Skeletal muscle tissue (tissue), 4 donors: Measurements from ENCODE around the gene SLC26A1. TPM values are rescaled to one million over a fixed set of nuclear protein-coding genes. Genes with fewer than 3 reads are reported as not detected.

Experiments
- H3K27ac ChIP-seq: one replicate; pipeline ENCODE4 v1.7.0; 2013; ENCODE audit warnings: mild to moderate bottlenecking, low read depth, low read length, inconsistent platforms
- H3K27me3 ChIP-seq, 3 donors: one replicate each; pipeline ENCODE4 v1.7.0; 2013; ENCODE audit warnings: low read length in 3 of 3; ENCODE audit not compliant: control insufficient read depth in 3 of 3, insufficient read depth in 3 of 3
- H3K36me3 ChIP-seq, 3 donors: one replicate each; pipeline ENCODE4 v1.7.0; 2013; ENCODE audit warnings: low read length in 3 of 3; ENCODE audit not compliant: control insufficient read depth in 3 of 3, insufficient read depth in 3 of 3
- H3K4me1 ChIP-seq, 3 donors: one replicate each; pipeline ENCODE4 v1.7.0; 2013; ENCODE audit warnings: low read length in 3 of 3, mild to moderate bottlenecking in 3 of 3; ENCODE audit not compliant: control insufficient read depth in 3 of 3, insufficient read depth in 3 of 3
- H3K4me3 ChIP-seq, 3 donors: one replicate each; pipeline ENCODE4 v1.7.0; 2013; ENCODE audit warnings: low read length in 3 of 3
- H3K9ac ChIP-seq, 3 donors: one replicate each; pipeline ENCODE4 v1.7.0; 2013; ENCODE audit warnings: low read length in 3 of 3, mild to moderate bottlenecking in 3 of 3, moderate library complexity in 2 of 3, low read depth in 1 of 3
- H3K9me3 ChIP-seq, 3 donors: one replicate each; pipeline ENCODE4 v1.7.0; 2013; ENCODE audit warnings: low read length in 3 of 3; ENCODE audit not compliant: control insufficient read depth in 3 of 3
- total RNA-seq: library from RNA; depleted of rRNA; stranded (reverse); fragments of >200 nt; gene quantifications from one replicate; pipeline ENCODE4 v1.2.3, GENCODE V29; 2014
- donor health status: Osteomylitis.

Gene SLC26A1
- total RNA-seq, 1 donor from 2014 or later: not detected

GRCh38 chr4:990746-991367 is 2.3 kb downstream of the SLC26A1 start:
- Histone ChIP-seq H3K9ac (no peak overlapping the region), H3K9me3 (no peaks in the 10 kb centered on the region), H3K27ac (no peak overlapping the region), H3K4me3 (no peak overlapping the region), H3K27me3 (peaks cover 0 to 5% (median 4%) of the 10 kb centered on the region in 3 donors), H3K36me3 (peaks cover 6% of the 10 kb centered on the region in 3 donors), H3K4me1 (peaks cover 13 to 22% (median 19%) of the 10 kb centered on the region in 3 donors)

GRCh38 chr4:989722-990471 is 3.3 kb downstream of the SLC26A1 start:
- Histone ChIP-seq H3K4me1 (peaks cover 17 to 26% (median 20%) of the 10 kb centered on the region in 3 donors), H3K4me3 (no peak overlapping the region), H3K27me3 (no peaks in the 10 kb centered on the region), H3K27ac (no peak overlapping the region), H3K9me3 (no peaks in the 10 kb centered on the region), H3K36me3 (peaks cover 6% of the 10 kb centered on the region in 3 donors), H3K9ac (no peak overlapping the region)

DNA sequence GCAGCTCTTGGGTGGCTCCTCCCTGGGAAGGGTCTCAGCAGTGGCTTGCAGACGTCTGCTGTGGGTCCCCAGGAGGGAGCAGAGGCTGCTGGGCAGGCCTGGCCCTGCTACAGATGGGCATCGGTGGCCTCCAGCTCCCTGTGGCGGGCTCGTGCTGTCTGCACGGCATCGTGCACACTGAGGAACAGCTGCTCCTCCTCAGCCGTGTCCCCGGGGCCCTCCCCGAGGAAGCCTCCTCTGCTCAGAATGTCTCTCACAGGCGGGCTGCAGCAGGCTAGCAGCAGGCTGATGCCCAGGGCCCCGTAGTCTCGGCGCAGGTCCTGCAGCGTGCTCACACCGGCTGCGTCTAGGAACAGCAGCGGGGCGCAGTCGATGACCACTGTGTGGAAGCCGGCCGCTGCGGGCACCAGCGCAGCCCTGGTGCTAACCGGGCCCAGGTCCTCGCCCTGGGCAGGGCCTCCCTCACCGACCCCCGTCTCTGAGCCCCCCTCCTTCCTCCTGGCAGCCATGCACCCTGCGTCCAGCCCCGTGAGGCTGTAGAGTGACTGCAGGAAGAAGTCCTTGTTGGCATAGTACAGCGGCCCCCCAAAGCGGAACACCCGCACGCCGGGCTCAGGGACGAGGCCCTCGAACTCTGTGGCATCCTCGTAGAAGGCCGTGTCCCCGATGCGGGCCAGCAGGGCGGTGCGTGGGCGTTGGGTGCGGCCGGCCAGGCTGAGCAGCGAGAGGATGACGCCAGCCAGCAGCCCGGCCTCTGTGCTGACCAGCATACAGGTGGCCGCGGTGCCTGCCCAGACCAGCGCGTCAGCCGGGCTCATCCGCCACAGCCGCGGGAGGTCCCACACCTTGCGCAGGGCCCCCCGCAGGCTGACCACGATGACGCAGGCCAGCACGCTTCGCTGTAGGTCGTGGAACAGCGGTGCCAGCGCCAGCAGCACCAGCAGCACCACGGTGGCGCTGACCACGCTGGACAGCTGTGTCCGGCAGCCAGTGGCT is 4.2 kb downstream of the SLC26A1 start:
- H3K4me3 ChIP-seq: no peak overlapping the region
- no peak overlapping the region for H3K9ac ChIP-seq
- no peaks in the 10 kb centered on the region for H3K9me3 ChIP-seq
- H3K36me3 ChIP-seq: peaks cover 6% of the 10 kb centered on the region in 3 donors
- no peaks in the 10 kb centered on the region for H3K27me3 ChIP-seq
- H3K27ac ChIP-seq: no peak overlapping the region
- peaks cover 17 to 26% (median 20%) of the 10 kb centered on the region in 3 donors for H3K4me1 ChIP-seq

DNA sequence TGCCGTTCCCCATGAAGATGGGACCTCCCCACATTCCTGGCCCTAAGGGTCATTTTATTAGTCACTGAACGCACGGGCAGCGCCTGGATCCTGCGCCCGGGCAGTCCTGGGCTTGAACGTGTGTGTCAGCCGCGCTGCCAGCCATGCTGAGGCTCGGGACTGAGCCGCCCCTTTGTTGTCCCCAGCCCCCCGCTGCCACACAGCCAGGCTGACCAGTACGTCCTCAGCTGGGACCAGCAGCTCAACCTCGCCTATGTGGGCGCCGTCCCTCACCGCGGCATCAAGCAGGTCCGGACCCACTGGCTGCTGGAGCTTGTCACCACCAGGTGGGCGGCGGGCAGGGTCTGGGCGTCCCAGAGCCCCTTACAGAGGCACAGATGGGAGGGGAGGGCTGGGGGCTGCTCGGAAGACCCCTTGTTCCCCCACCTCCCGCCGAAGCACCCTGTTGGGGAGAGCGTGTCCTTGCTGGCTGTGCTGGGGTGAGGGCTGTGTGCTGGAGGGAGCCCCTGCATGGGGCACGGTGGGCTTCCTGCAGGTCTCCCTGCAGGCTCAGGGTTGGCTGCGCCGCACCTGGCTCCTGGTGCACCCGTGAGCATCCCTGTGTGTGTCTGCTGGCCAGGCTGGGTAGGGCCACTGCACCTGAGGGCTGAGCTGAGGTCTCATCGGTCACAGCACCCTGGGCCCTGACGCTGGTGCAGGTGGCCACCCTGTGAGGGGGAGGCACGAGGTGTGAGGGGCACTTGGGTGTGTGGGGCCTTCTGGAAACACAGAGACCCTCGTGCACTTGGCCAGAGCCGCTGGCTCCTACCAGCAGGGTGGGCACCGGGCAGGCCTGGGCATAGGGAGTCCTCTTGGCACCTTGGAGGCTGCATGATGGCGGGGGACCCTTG is 5.3 kb downstream of the SLC26A1 start:
- no peaks in the 10 kb centered on the region for H3K27me3 ChIP-seq
- H3K9ac ChIP-seq: peak overlapping the region; percentile 53 to 89 (median 61)
- no peak overlapping the region for H3K27ac ChIP-seq
- H3K9me3 ChIP-seq: no peaks in the 10 kb centered on the region
- peak overlapping the region; percentile 38 to 86 (median 85) for H3K4me3 ChIP-seq
- H3K4me1 ChIP-seq: peaks cover 17 to 26% (median 20%) of the 10 kb centered on the region in 3 donors
- H3K36me3 ChIP-seq: peaks cover 6% of the 10 kb centered on the region in 3 donors

DNA sequence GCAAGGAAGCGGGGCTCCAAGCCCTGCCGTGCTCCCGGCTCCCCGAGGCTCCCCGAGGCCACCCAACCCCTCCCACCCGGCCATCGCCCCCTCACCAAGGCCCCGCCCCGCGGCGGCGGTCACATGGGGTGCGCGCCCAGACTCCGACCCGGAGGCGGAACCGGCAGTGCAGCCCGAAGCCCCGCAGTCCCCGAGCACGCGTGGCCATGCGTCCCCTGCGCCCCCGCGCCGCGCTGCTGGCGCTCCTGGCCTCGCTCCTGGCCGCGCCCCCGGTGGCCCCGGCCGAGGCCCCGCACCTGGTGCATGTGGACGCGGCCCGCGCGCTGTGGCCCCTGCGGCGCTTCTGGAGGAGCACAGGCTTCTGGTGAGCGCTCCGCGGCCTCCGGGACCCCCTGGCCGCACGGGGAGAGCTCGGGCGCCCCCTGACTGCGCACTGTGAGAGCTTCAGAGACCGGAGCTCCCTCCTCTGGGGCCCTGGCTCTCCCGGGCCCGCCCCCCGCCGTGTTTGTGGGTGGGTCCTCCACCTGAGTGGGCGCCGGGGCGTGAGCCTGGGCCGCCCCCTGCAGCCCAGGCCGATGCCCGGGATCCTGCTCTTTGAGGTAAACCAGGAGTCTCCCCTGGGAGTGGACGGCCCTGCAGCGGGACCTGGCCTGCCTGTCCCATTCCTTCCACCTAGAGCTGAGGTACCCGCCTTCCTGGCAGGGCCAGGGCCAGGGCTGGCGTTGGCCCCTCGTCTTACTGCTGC is 6.2 kb downstream of the SLC26A1 start, which contains the start of gene IDUA:
Gene IDUA, plus strand, starts transcription at position 166 of the 745 bp plus-strand sequence. Its CDS starts 41 bp downstream, at position 207.
- Histone ChIP-seq H3K9me3 (no peaks in the 10 kb centered on the region), H3K36me3 (peaks cover 6% of the 10 kb centered on the region in 3 donors), H3K4me1 (peaks cover 15 to 26% (median 17%) of the 10 kb centered on the region in 3 donors), H3K27me3 (no peaks in the 10 kb centered on the region), H3K9ac (peak within 1 kb of the TSS; percentile 61 to 89 (median 69)), H3K27ac (no peak within 1 kb of the TSS), H3K4me3 (peak within 1 kb of the TSS; percentile 83 to 86 (median 85))

GRCh38 chr4:986428-986878 is 6.8 kb downstream of the SLC26A1 start:
- Histone ChIP-seq H3K27ac (no peak overlapping the region), H3K4me1 (peaks cover 15 to 26% (median 17%) of the 10 kb centered on the region in 3 donors), H3K9ac (peak overlapping the region; percentile 40 to 89 (median 69)), H3K9me3 (no peaks in the 10 kb centered on the region), H3K4me3 (peak overlapping the region; percentile 83 to 86 (median 85)), H3K27me3 (no peaks in the 10 kb centered on the region), H3K36me3 (peaks cover 4 to 6% (median 6%) of the 10 kb centered on the region in 3 donors)

GRCh38 chr4:985123-985830 is 7.9 kb downstream of the SLC26A1 start:
- peak overlapping the region; percentile 13 to 33 (median 32) for H3K4me3 ChIP-seq

More at GRCh38 chr4:985123-985830, 7.9 kb downstream of the SLC26A1 start:
- peaks cover 3 to 5% (median 4%) of the 10 kb centered on the region in 3 donors for H3K36me3 ChIP-seq
- H3K9me3 ChIP-seq: no peaks in the 10 kb centered on the region
- H3K9ac ChIP-seq: peak overlapping the region in 1 of 3 donors; percentile 55
- no peaks in the 10 kb centered on the region for H3K27me3 ChIP-seq
- no peak overlapping the region for H3K27ac ChIP-seq
- peaks cover 15 to 26% (median 17%) of the 10 kb centered on the region in 3 donors for H3K4me1 ChIP-seq
